HG03575 (cell line): ENCODE measurements around the gene SALL3.
"Not testable (repeated sequence)": the region's sequence is repeated elsewhere in the genome, so short reads cannot be mapped to it uniquely, and the experiment has no call there.

Experiments used
- ATAC-seq: cut with Tn5 transposase; IDR thresholded peaks from one replicate; pipeline ENCODE4 v1.9.1; 2021; ENCODE audit not compliant: unreplicated experiment, insufficient number of reproducible peaks, low FRiP score; ENCODE audit errors: extremely low read depth

Gene SALL3

DNA sequence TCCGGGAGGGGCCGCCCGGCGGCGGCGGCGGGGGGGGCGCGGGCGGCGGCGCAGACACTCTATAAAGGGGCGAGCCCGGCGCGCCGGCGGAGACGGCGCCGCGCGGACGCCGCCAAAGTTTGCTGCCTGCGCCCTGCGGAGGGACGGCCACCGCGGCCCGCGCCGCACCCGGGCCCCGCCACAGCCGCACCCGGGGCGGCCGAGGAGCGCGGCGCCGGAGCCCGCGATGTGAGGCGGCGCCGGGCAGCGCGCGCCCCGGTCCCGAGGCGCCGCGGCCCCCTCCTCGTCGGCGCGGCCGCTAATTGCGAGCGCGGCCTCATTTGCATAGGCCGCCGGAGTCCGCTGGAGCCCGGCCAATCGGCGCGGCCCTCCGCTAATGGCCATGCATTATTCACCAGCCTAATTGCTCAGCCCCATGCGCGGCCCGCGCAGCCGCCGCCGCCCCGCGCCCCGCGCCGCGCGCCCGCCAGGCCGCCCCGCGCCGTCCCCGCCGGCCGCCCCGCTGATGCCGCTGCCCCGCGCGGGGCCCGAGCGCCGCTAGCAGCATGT, at the start of gene SALL3:
Gene SALL3, plus strand, starts transcription at position 89 of the 549 bp plus-strand sequence. Its CDS starts 457 bp downstream, at position 546.
- ATAC-seq = no peak

DNA sequence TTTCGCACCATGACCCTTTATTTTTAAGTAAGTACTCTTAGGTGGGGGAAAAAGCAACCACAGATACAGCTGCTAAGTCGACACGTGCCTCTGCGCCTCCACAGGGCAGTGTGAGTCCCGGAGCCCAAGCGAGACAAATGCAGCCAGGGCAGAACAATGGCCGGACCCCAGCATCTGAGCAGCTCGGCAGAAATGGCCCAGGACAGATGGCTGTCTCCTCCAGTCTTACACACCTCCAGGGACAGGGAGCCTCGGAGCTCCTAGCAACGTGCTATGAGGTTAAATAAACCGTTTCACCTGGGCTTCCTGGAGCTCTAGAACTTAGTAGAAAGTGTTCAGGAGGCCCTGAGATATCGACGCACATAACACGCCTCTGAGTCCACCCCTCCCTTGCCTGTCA, 47.3 kb upstream of the SALL3 start:
- ATAC-seq = no peak

DNA sequence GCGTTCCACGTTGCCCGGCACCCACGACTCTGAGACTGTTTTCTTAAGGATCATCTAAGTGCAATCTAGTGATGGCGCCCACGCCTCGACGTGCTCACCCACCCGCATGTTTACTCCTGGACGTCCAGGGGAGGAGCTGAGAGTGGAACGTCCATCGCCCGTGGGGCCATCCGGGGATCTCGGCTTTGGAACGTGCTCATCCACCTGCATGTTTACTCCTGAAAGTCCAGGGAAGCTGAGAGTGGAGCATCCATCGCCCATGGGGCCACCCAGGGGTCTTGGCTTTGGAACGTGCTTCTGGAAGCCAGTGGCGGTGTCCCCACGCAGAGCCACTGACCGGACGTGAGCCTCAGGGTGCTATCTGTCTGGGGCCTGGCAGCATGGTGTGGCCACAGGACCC, 45.6 kb upstream of the SALL3 start:
- ATAC-seq = no peak

DNA sequence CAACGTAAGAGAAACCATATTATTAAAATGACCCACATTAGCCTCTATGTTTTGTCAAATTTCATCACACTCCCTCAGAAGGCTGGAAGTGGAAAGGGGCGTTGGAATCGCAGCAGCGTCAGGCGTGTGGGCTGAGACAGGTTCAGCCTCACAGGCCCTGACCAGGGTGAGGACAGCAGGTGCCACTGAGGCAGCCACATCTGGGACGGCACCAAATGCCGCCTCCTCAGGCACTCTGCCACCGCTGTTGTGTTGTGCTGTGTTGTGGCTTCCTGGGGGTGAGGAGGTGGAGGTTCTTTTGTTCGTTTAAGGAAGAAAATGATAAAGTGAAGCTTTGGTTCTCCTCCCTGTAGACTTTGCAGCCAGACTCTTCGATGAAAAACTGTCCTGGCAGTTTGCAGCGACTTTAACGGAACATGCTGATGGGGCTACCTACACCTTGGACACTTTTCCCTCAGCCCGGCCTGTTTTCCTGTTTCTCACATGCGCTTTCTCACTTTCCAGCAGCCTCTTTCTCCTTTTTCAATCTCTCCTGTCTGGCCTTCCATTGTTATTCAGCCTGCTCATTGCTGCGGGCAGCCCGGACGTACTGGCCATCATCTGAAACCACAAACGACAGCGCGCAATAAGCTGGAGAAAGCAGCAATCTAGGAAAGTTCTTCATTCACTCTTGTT, 44.9 kb upstream of the SALL3 start:
- no peak for ATAC-seq

DNA sequence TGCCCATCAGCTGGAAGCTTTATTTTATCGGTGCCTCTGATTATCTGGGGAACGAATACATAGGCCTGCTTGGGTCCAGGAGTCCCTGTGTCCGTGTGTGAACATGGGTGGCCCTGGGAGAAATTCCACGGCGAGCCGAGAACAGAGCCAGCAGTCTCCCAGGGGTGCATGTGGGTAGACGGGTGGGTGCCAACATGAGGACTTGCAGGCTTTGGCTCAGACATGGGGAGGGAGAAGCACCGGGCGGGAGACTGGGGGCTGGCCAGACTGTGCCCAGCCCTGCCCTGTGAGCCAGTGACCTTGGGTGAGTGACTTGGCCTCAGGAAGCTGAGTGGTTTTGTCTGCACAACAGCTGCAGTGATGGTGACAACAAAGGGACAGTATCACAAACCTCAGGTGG, 44.2 kb upstream of the SALL3 start:
- no peak for ATAC-seq

DNA sequence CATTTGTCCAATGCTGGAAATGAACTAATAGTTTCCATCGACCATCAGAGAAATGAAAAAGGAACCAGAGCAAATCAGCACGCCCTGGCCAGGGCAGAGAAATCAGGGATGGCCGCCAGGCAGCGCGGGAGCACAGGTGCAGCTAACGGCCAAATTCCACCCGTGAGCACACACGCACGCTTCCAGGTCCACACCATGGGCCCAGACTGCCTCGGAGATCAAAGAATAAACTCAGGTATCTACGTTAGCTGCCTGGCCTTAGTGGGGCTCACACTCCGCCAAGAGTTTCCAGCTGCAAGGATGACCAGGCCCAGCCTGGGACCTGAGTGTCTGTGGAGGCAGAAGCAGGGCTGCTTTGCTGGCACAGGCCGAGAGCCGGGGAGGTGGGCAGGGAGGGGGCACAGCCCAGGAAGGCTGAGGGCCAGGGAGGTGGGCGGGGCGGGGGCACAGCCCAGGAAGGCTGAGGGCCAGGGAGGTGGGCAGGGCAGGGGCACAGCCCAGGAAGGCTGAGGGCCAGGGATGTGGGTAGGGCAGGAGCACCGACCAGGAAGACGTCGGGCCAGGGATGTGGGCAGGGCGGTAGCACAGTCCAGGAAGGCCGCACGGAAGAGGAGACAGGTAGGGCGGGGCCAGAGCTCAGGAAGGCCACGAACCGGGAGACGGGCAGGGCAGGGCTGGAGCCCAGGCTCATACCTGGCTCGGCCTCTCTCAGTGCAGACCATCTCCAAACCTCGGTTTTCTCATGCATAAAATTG, 43.2 kb upstream of the SALL3 start:
- ATAC-seq = no peak

DNA sequence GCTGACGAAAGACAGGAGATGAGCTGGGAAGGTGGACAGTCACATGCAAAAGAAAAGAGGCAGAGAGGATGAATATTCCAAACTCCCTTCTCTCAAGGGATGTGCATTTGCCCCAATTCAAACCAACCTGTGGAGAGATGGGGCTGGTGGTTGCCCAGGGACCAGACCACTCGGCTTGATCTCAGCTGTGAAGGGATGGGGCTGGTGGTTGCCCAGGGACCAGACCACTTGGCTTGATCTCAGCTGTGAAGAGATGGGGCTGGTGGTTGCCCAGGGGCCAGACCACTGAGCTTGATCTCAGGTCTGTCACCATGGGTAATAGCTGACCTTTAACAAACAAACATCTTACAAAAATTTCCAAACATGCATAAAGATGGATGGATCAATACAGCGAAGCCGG, 42.5 kb upstream of the SALL3 start:
- ATAC-seq = no peak

DNA sequence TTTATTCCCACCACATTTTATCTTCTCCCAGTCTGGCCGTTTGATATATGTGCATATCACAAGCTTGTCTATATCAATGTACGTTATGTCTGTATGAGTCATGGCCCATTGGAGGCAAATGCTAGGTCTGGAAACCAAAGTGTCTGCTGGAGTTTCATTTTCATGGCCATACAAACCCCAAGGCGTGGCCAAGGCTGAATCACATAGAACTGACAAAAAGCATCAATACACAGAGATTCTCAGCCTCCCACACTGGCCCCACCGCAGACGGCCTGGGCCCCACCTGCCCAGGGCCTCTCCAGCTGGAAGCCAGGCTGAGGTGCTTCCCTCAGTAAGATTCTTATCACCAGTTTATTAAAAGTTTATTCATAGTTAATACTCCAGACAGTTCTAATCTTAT, 40.5 kb upstream of the SALL3 start:
- no peak for ATAC-seq

DNA sequence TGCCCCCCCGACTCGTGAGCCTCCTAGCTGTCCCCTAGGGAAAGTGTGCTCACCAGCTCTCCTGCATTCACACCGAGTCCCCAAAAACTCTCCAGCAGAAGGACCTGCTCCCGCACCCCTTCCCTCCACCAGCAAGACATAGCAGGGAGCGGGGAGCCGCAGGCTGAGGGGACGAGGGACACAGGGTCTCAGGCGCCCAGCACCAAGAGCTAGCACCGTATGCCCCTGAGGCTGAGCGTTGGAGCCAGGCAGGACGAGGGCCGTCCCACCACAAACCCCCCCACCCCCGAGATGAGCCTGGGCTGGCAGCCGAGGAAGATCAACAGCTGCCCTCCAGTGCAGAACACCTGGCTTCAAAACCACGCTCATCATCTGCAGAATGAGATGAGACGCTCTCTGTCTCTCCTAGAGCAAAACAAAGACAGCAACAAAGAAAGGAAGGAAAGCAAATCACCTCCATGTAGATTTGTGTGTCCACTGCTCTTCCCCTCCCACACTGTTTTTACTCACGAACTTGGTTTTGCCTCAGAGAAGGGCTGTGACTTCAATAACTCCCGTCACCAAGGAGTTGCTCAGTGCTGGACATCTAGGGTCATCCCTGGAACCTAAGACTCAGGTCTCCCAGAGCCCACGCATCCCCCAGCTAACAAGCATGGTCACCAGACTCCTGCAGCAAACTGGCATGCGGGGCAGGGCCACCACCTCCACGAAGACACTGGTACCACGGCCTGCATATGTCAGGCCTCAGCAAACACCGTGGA, 39.7 kb upstream of the SALL3 start:
- no peak for ATAC-seq

DNA sequence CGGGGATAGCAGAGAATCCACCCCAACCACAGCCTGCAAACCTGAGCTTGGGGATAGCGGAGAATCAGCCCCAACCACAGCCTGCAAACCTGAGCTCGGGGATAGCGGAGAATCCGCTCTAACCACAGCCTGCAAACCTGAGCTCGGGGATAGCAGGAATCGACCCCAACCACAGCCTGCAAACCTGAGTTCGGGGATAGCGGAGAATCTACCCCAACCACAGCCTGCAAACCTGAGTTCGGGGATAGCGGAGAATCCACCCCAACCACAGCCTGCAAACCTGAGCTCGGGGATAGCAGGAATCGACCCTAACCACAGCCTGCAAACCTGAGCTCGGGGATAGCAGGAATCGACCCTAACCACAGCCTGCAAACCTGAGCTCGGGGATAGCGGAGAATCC, 37.4 kb upstream of the SALL3 start:
- ATAC-seq = not testable (repeated sequence)

DNA sequence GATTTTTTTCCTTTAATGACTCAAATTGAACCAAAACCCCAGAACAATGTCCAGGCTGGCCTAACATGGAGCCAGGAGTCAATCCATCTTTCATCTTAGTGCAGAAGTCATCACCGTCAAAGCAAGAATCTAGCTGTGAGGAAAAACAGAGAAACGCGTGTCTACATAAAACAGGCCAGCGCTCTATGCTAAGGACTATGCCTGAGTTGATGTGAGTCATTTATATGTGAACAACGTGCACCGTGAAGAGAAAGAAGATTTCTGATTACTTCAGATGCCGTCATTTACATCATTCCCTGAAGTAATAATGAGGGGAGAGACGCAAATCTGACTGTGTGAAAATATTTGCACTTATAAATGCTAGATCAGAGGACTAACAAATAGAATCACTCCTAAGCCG, 34.0 kb upstream of the SALL3 start:
- no peak for ATAC-seq

DNA sequence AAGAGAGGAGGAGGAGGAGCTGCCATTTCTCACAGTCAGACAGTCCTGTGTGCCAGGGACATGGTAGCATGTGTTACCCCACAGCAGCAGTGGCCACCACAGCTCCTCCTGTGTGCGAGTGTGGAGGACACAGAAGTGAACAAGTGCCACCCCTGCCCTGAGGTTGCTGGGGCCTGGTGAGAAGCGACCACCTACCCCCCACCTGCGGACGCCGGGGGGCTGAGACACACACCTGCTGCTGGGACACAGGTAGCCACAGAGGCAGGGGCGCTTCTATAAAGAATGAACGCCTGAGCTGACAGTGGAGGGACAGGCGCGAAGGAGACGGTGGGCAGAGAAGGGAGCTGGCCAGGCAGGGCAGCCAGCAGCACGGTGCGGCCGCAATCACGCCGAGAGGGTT, 32.3 kb upstream of the SALL3 start:
- ATAC-seq = no peak

DNA sequence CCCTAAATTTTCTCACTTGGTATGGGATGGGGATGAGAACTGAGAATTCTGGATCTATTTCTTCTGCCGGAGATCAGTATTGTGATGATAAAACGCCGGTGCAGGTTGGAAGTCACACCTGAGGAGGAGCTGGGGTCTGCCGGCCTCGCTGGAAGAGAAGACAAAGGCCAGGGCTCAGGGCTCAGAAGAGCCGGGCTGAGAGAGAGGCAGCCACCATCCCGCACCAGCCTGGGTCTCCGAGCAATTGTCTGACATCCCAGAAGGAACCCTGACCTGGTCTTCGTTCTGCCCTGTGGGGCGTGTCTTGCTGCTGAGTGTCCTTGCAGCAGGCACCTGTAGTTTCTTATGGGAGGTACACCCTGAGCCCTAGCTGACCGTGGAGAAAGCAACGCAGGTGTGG, 31.4 kb upstream of the SALL3 start:
- no peak for ATAC-seq

DNA sequence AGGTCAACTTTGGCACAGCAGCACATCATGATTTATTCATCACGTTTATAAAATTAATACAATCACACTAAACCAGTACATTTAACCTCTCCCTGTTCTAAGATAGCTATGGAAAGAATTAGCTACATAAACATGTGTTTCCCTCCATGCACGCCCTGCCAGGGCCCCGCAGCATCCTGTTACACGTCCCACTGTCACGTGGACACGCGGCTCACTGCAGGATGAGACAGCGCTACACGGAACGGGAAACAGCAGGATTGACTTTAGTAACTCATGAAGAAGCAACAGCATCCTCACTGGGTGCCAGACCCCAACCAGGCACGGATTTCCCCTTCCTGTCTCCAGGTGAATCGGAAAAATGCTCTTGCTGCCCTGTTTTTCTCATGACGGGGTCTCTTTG, 30.9 kb upstream of the SALL3 start:
- ATAC-seq = no peak

DNA sequence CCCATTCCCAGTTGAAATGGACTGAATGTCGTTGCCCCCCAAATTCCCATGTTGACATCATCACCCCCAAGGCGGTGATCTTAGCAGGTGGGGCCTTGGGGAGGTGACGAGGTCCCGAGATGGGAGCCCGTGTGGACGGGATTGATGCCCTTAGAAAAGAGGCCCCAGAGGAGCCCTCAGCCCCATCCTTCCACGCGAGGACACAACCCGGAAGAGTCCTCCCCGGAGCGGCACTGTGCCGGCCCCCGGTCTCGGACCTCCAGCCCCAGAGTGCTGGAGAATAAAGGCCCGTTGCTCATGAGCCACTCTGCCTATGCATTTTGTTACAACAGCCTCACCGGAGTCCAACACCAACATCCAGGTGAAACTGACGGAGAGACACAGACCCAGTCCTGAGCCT, 30.4 kb upstream of the SALL3 start:
- no peak for ATAC-seq

DNA sequence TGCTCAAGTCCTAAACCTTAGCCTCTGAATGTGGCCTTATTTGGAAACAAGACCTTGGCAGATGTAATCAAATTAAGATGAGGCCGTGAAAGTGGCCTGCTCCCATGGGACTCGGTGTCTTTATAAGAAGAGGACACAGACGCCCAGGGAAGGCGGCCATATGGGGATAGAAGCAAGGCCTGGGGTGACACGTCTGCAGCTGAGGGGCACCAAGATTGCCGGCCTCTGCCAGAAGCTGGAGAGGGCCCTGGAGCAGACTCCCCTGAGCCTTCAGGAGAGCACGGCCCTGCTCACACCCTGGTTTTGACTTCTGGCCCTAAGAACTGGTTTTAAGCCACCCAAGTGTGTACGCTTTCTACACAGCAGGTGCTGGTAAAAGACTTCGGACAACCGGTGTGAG, 29.2 kb upstream of the SALL3 start:
- no peak for ATAC-seq

DNA sequence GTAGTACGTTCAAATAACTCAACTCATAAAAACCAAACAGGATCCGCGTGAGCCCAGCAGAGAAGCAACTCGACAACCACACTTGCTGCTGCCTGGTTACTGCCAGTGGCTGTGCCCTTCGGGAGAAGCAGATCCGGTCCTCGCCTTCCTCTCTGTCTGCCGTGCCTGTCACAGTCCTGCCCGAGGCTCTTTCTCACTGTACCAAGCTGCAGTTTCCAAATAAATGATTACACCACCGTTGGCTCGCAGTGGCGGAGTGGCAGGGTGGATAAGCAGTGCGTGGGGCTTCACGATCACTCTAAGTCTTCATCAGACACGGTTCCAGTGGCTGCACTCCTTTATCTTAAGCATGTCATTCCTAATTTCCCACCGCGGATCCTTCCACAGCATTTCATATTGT, 26.1 kb upstream of the SALL3 start:
- ATAC-seq = no peak

DNA sequence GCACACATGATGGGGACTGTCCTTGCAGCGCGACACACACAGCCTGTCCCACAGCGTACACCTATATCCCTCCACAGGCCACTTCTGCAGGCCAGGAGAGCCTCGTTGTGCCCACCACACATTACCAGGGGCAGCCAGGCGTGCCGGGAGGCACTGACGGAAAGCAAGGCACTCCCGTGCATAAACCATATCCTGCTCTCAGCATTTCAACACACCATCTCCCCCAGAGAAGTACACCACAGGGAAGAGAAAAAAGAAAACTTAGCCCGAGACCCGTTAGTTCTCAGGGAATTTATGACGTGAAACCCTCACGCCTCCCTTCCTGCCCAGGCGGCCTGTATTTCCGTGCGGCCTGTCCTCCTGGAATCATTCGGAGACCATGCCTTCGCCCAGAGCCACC, 24.6 kb upstream of the SALL3 start:
- ATAC-seq = no peak

DNA sequence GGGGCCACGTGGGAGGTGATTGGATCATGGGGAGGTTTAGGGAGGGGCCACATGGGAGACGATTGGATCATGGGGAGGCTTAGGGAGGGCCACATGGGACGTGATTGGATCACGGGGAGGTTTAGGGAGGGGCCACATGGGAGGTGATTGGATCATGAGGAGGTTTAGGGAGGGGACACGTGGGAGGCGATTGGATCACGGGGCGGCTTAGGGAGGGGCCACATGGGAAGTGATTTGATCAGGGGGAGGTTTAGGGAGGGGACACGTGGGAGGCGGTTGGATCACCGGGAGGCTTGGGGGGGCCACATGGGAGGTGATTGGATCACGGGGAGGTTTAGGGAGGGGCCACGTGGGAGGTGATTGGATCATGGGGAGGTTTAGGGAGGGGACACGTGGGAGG, 22.5 kb upstream of the SALL3 start:
- ATAC-seq = no peak

DNA sequence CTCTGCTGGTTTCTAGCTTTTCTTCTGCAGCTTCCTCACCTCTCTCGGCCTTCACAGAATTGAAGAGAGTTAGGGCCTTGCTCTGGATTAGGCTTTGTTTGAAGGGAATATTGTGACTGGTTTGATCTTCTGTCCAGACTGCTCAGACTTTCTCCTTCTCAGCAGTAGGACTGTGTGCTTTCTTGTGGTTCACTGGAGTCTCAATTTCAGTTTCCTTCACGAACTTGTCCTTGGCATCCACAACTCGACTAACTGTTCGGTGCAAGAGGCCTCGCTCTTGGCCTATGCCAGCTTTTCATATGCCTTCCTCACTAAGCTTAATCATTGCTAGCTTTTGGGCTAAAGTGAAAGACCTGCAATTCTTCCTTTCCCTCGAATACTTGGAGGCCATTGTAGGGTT, 18.9 kb upstream of the SALL3 start:
- ATAC-seq = no peak
